ENCODE measurements around the gene TRIM44. TPM values are rescaled to one million over a fixed set of nuclear protein-coding genes. Genes with fewer than 3 reads are reported as not detected.
"Not testable (repeated sequence)": the region's sequence is repeated elsewhere in the genome, so short reads cannot be mapped to it uniquely, and the experiment has no call there.

TRIM44 gene
- total RNA-seq, 2 donors from 2014 or later: 22.1 to 35.4 TPM

- no peak overlapping the region for H3K27ac ChIP-seq
- H3K36me3 ChIP-seq: no peaks in the 10 kb centered on the region
- H3K9me3 ChIP-seq: no peaks in the 10 kb centered on the region
- no peak for TF ChIP-seq CTCF (IDR thresholded peaks at IDR 0.05)
- no peaks in the 10 kb centered on the region for H3K27me3 ChIP-seq
- DNase-seq (ENCODE audit: low spot score): no peak
- H3K4me3 ChIP-seq: no peak overlapping the region
- peaks cover 0 to 13% of the 10 kb centered on the region in 2 donors for H3K4me1 ChIP-seq
These were observed 162.8 kb downstream of the TRIM44 start for GRCh38 chr11:35825386-35825785.

GRCh38 chr11:35826006-35826405 is 163.4 kb downstream of the TRIM44 start:
- no peaks in the 10 kb centered on the region for H3K9me3 ChIP-seq
- H3K36me3 ChIP-seq: no peaks in the 10 kb centered on the region
- H3K4me3 ChIP-seq: no peak overlapping the region
- H3K27ac ChIP-seq: no peak overlapping the region
- H3K27me3 ChIP-seq: no peaks in the 10 kb centered on the region
- DNase-seq (ENCODE audit: low spot score): no peak
- H3K4me1 ChIP-seq: peaks cover 0 to 13% of the 10 kb centered on the region in 2 donors
- TF ChIP-seq CTCF (IDR thresholded peaks at IDR 0.05): no peak

GRCh38 chr11:35826949-35827348 is 164.4 kb downstream of the TRIM44 start:
- Histone ChIP-seq H3K9me3 (no peaks in the 10 kb centered on the region), H3K4me3 (no peak overlapping the region), H3K4me1 (peaks cover 0 to 12% of the 10 kb centered on the region in 2 donors), H3K27me3 (no peaks in the 10 kb centered on the region), H3K36me3 (no peaks in the 10 kb centered on the region), H3K27ac (no peak overlapping the region)
- TF ChIP-seq CTCF (IDR thresholded peaks at IDR 0.05): no peak
- DNase-seq (ENCODE audit: low spot score): no peak

GRCh38 chr11:35836205-35836604 is 173.6 kb downstream of the TRIM44 start:
- TF ChIP-seq CTCF (IDR thresholded peaks at IDR 0.05): no peak
- no peaks in the 10 kb centered on the region for H3K36me3 ChIP-seq
- H3K27ac ChIP-seq: no peak overlapping the region
- peaks cover 0 to 9% of the 10 kb centered on the region in 2 donors for H3K9me3 ChIP-seq
- H3K27me3 ChIP-seq: no peaks in the 10 kb centered on the region
- no peak overlapping the region for H3K4me3 ChIP-seq
- no peak for DNase-seq (ENCODE audit: low spot score)
- H3K4me1 ChIP-seq: no peaks in the 10 kb centered on the region

GRCh38 chr11:35838071-35838470 is 175.5 kb downstream of the TRIM44 start:
- no peaks in the 10 kb centered on the region for H3K27me3 ChIP-seq
- H3K27ac ChIP-seq: no peak overlapping the region
- no peaks in the 10 kb centered on the region for H3K4me1 ChIP-seq
- DNase-seq (ENCODE audit: low spot score): no peak
- peaks cover 0 to 9% of the 10 kb centered on the region in 2 donors for H3K9me3 ChIP-seq
- no peaks in the 10 kb centered on the region for H3K36me3 ChIP-seq
- TF ChIP-seq CTCF (IDR thresholded peaks at IDR 0.05): no peak
- H3K4me3 ChIP-seq: no peak overlapping the region

GRCh38 chr11:35838697-35839367 is 176.3 kb downstream of the TRIM44 start:
- H3K4me3 ChIP-seq; H3K27ac ChIP-seq; H3K27me3 ChIP-seq; DNase-seq (ENCODE audit: low spot score); H3K4me1 ChIP-seq; H3K9me3 ChIP-seq; H3K36me3 ChIP-seq: not testable (repeated sequence)
